GM19467 (cell line): ENCODE measurements around the gene C19orf73.
A peak's percentile ranks its signal among the peaks of the same experiment; 100 is the strongest.
"Not testable (repeated sequence)": the region's sequence is repeated elsewhere in the genome, so short reads cannot be mapped to it uniquely, and the experiment has no call there.

ENCODE experiments used
- ATAC-seq: cut with Tn5 transposase; IDR thresholded peaks from one replicate; pipeline ENCODE4 v1.9.1; 2021; ENCODE audit warnings: mild to moderate bottlenecking, moderate library complexity; ENCODE audit not compliant: unreplicated experiment

C19orf73 gene

GRCh38 chr19:49148784-49149651, 30.1 kb upstream of the C19orf73 start:
- ATAC-seq = no peak

- ATAC-seq = no peak
These were observed 29.2 kb upstream of the C19orf73 start for GRCh38 chr19:49148044-49148682.

- ATAC-seq = not testable (repeated sequence)
These were observed 27.4 kb upstream of the C19orf73 start for GRCh38 chr19:49146408-49146770.

- ATAC-seq = no peak
These were observed 26.8 kb upstream of the C19orf73 start for GRCh38 chr19:49145573-49146407.

GRCh38 chr19:49142866-49143335, 24.0 kb upstream of the C19orf73 start:
- no peak for ATAC-seq

GRCh38 chr19:49141352-49141751, 22.4 kb upstream of the C19orf73 start:
- ATAC-seq = no peak

- ATAC-seq = no peak
These were observed 22.0 kb upstream of the C19orf73 start for GRCh38 chr19:49140951-49141350.

GRCh38 chr19:49136771-49137171, 17.8 kb upstream of the C19orf73 start:
- no peak for ATAC-seq

- no peak for ATAC-seq
These were observed 16.7 kb upstream of the C19orf73 start for GRCh38 chr19:49135686-49136085.

GRCh38 chr19:49133621-49134454, 14.9 kb upstream of the C19orf73 start:
- ATAC-seq = no peak

- ATAC-seq = no peak
These were observed 14.1 kb upstream of the C19orf73 start for GRCh38 chr19:49132974-49133609.

GRCh38 chr19:49130325-49130724, 11.4 kb upstream of the C19orf73 start:
- ATAC-seq = no peak

- ATAC-seq = no peak
These were observed 10.3 kb upstream of the C19orf73 start for GRCh38 chr19:49129238-49129583.

GRCh38 chr19:49128545-49129237, 9.7 kb upstream of the C19orf73 start:
- ATAC-seq = no peak

- peak; percentile 83 for ATAC-seq
These were observed 9.0 kb upstream of the C19orf73 start for GRCh38 chr19:49127674-49128544.

GRCh38 chr19:49127225-49127624, 8.3 kb upstream of the C19orf73 start:
- ATAC-seq = not testable (repeated sequence)

GRCh38 chr19:49126575-49126974, 7.6 kb upstream of the C19orf73 start:
- no peak for ATAC-seq

- ATAC-seq = no peak
These were observed 6.2 kb upstream of the C19orf73 start for GRCh38 chr19:49125025-49125731.
